Measurements from ENCODE around the gene SLAIN1.
"Not testable (repeated sequence)": the region's sequence is repeated elsewhere in the genome, so short reads cannot be mapped to it uniquely, and the experiment has no call there.

The SLAIN1 gene

GRCh38 chr13:77697217-77698103, at the start of gene SLAIN1:
SLAIN1 (plus strand) TSS chr13:77697687; CDS start chr13:77697914, 227 bp downstream.
- peak; percentile 97 for DNase-seq (ENCODE audit: low spot score)

- DNase-seq (ENCODE audit: low spot score), result no peak
Observed at GRCh38 chr13:77650409-77650808, 47.1 kb upstream of the SLAIN1 start.

GRCh38 chr13:77653301-77653700, 44.2 kb upstream of the SLAIN1 start:
- DNase-seq (ENCODE audit: low spot score), result no peak

GRCh38 chr13:77660016-77660415, 37.5 kb upstream of the SLAIN1 start:
- not testable (repeated sequence) for DNase-seq (ENCODE audit: low spot score)

GRCh38 chr13:77660841-77661250, 36.6 kb upstream of the SLAIN1 start:
- no peak for DNase-seq (ENCODE audit: low spot score)

- DNase-seq (ENCODE audit: low spot score), result not testable (repeated sequence)
Observed at GRCh38 chr13:77662301-77662700, 35.2 kb upstream of the SLAIN1 start.

GRCh38 chr13:77662831-77663230, 34.7 kb upstream of the SLAIN1 start:
- not testable (repeated sequence) for DNase-seq (ENCODE audit: low spot score)

GRCh38 chr13:77674852-77675251, 22.6 kb upstream of the SLAIN1 start:
- no peak for DNase-seq (ENCODE audit: low spot score)

GRCh38 chr13:77678691-77679235, 18.7 kb upstream of the SLAIN1 start:
- no peak for DNase-seq (ENCODE audit: low spot score)

GRCh38 chr13:77687799-77688198, 9.7 kb upstream of the SLAIN1 start:
- DNase-seq (ENCODE audit: low spot score), result no peak

- DNase-seq (ENCODE audit: low spot score), result no peak
Observed at GRCh38 chr13:77691871-77692270, 5.6 kb upstream of the SLAIN1 start.

- DNase-seq (ENCODE audit: low spot score), result no peak
Observed at GRCh38 chr13:77692746-77693448, 4.6 kb upstream of the SLAIN1 start.

GRCh38 chr13:77693449-77693940, 4.0 kb upstream of the SLAIN1 start:
- DNase-seq (ENCODE audit: low spot score), result no peak

GRCh38 chr13:77696006-77696878, 1.2 kb upstream of the SLAIN1 start:
- DNase-seq (ENCODE audit: low spot score), result peak; percentile 61

GRCh38 chr13:77696879-77697216, 639 bp upstream of the SLAIN1 start:
- DNase-seq (ENCODE audit: low spot score), result no peak

GRCh38 chr13:77698201-77699058, 943 bp downstream of the SLAIN1 start:
- DNase-seq (ENCODE audit: low spot score), result peak; percentile 88

- peak; percentile 56 for DNase-seq (ENCODE audit: low spot score)
Observed at GRCh38 chr13:77699059-77699680, 1.7 kb downstream of the SLAIN1 start.

GRCh38 chr13:77701305-77701704, 3.8 kb downstream of the SLAIN1 start:
- no peak for DNase-seq (ENCODE audit: low spot score)

- DNase-seq (ENCODE audit: low spot score), result no peak
Observed at GRCh38 chr13:77702366-77702765, 4.9 kb downstream of the SLAIN1 start.

- DNase-seq (ENCODE audit: low spot score), result no peak
Observed at GRCh38 chr13:77703408-77703807, 5.9 kb downstream of the SLAIN1 start.

Measured in NAMALWA (cell line).